SK-N-SH (cell line): ENCODE measurements around the gene SPRR1A.

Source experiments
- FOSL2 ChIP-seq: IDR thresholded peaks from 2 replicates; pipeline ENCODE4 v1.4.0; 2012; ENCODE audit warnings: low read depth, mild to moderate bottlenecking, moderate library complexity, borderline replicate concordance
- MXI1 ChIP-seq: IDR thresholded peaks from 2 replicates; pipeline ENCODE4 v1.6.1; 2012; ENCODE audit warnings: mild to moderate bottlenecking, low read depth, low read length, improper control_type of control experiment
- NRF1 ChIP-seq: IDR thresholded peaks from 2 replicates; pipeline ENCODE4 v1.6.1; 2012; ENCODE audit warnings: low read depth, mild to moderate bottlenecking, low read length
- POLR2AphosphoS5 ChIP-seq: IDR thresholded peaks from 2 replicates; pipeline ENCODE4 v1.6.1; 2012; ENCODE audit warnings: low read depth, low read length
- REST ChIP-seq: IDR thresholded peaks from 2 replicates; pipeline ENCODE4 v1.6.1; 2012; ENCODE audit warnings: mild to moderate bottlenecking, low read depth, low read length, moderate library complexity
- SIN3A ChIP-seq: IDR thresholded peaks from 2 replicates; pipeline ENCODE4 v1.6.1; 2012; ENCODE audit warnings: low read depth, mild to moderate bottlenecking, low read length, moderate library complexity, borderline replicate concordance
- TAF1 ChIP-seq: IDR thresholded peaks from 2 replicates; pipeline ENCODE4 v1.6.1; 2012; ENCODE audit warnings: low read depth, mild to moderate bottlenecking, low read length, moderate library complexity, borderline replicate concordance
- YY1 ChIP-seq: IDR thresholded peaks from 2 replicates; pipeline ENCODE4 v1.4.0; 2012; ENCODE audit warnings: low read depth, mild to moderate bottlenecking
- TF ChIP-seq, protein P1 (sequence below): fragments of 200-600 bp; sonication (generic); IDR thresholded peaks from 2 replicates; pipeline ENCODE4 v1.6.1; 2017; ENCODE audit warnings: antibody characterized with exemption, mild to moderate bottlenecking, moderate library complexity
- TF ChIP-seq, protein P2 (sequence below): IDR thresholded peaks from 2 replicates; pipeline ENCODE4; 2012

DNA sequence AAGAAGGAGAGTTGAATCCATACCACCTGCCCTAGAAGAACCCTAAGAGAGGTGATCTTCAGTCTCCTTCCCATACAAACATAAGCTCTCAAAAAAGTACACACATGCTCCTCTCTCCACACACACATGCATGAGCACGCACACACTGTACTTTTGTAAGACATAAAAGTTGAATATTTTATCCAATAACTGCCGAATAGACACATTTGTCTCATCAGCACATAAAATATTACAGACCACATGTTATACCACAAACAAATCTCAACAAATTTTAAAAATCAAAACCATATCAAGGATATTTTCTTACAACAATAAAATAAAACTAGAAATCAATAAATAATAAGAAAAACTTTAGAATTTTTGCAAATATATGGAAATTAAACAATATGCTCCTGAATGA is 2.7 kb downstream of the SPRR1A start:
- TF ChIP-seq, protein P1, sequence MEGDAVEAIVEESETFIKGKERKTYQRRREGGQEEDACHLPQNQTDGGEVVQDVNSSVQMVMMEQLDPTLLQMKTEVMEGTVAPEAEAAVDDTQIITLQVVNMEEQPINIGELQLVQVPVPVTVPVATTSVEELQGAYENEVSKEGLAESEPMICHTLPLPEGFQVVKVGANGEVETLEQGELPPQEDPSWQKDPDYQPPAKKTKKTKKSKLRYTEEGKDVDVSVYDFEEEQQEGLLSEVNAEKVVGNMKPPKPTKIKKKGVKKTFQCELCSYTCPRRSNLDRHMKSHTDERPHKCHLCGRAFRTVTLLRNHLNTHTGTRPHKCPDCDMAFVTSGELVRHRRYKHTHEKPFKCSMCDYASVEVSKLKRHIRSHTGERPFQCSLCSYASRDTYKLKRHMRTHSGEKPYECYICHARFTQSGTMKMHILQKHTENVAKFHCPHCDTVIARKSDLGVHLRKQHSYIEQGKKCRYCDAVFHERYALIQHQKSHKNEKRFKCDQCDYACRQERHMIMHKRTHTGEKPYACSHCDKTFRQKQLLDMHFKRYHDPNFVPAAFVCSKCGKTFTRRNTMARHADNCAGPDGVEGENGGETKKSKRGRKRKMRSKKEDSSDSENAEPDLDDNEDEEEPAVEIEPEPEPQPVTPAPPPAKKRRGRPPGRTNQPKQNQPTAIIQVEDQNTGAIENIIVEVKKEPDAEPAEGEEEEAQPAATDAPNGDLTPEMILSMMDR = no peak
- TF ChIP-seq, protein P2, sequence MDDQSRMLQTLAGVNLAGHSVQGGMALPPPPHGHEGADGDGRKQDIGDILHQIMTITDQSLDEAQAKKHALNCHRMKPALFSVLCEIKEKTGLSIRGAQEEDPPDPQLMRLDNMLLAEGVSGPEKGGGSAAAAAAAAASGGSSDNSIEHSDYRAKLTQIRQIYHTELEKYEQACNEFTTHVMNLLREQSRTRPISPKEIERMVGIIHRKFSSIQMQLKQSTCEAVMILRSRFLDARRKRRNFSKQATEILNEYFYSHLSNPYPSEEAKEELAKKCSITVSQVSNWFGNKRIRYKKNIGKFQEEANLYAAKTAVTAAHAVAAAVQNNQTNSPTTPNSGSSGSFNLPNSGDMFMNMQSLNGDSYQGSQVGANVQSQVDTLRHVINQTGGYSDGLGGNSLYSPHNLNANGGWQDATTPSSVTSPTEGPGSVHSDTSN = no peak
- TF ChIP-seq POLR2AphosphoS5 = no peak
- TF ChIP-seq NRF1 = no peak
- no peak for TF ChIP-seq TAF1
- TF ChIP-seq SIN3A = no peak
- no peak for TF ChIP-seq REST
- TF ChIP-seq YY1 = no peak
- no peak for TF ChIP-seq MXI1
- TF ChIP-seq FOSL2 = no peak
